Thoracic aorta endothelial cell (primary cell): ENCODE data around the gene EIF4G2. TPM values are rescaled to one million over a fixed set of nuclear protein-coding genes. Genes with fewer than 3 reads are reported as not detected.

Experiments
- small RNA-seq: library from RNA; depleted of rRNA; stranded (forward); fragments of <200 nt; gene quantifications from one replicate; pipeline ENCODE3, GENCODE V24; 2012
- total RNA-seq: library from RNA; depleted of rRNA; stranded (reverse); fragments of >200 nt; gene quantifications from 2 replicates; pipeline ENCODE4 v1.2.3, GENCODE V29; 2012

The EIF4G2 gene
- total RNA-seq = 1,383 and 1,385 TPM in 2 replicates

DNA sequence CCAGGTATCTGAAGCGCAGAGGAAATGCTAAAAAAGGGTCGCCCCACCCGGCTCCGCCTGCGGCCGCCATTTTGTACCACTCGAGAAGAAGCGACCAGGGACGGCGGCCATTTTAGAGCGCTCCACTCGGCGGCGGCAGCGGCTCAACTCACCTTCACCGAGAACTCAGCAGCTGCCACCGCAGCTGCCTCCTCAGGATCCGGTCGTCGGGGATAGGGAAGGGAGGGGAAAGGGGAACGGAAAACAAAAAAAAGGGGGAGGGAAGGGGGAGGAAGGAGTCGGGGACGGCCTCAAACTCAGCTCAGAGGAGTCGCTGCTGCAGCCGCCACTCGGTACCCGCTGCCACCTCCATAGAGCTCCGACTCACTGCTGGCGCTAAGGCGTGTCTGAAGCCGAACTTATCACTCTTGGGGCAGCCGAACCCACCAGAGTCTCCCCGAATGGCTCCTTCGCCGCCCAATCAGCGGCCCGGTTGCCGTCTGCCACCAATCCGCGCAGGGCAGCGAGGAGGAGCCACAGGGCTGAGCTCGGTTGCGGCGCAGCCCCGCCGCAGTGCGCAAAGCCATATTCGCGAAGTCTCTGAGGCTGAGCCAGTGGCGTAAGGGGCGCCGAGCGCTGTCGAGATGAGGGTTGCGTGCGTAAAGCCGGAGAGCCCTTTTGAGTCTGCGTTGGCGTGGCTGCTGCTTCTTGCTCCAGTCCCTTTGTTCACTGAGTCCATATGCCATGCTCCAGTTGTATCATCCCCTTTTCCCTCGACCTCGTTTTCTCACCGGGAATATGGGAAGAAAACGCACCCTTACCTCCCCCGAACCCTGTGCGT is at the start of gene EIF4G2:
Gene EIF4G2, minus strand, starts transcription at position 374 of the 820 bp plus-strand sequence.

DNA sequence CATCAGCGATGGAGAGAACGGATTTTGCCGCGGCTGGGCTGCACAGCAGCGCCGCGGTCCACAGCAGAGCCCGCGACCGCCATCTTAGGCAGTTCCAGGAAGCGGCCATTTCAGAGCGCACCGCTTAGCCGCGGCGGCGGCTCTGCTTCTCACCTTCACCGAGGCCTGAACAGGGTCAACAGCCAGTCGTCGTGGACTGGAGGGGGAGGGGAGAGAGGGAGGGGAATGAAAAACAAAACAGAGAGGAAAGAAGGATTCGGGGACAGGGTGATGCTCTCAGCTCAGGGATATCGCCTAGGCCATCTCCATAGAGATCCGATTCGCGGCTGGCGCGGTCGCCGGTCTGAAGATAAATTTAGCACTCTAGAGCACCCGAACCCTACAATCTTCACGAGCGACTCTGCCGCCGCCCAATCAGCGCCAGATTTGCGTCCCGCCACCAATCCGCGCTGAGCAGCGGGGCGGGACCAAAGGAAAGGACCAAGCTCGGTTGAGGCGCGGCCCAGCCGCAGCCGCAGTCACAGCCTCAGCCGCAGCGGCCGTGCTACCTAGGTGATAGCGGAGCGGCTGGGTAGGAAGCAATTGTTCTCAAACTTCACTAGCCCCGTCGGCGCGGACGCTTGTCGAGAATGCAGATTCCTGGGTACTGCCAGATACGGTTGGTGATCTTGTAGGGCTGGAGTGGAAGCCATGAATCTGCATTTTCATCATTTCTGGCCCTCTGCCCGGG is 49.1 kb upstream of the EIF4G2 start, which contains the start of gene ZBED5:
Gene ZBED5, minus strand, starts transcription at position 345 of the 730 bp plus-strand sequence. CDS start 3,108 bp downstream, outside the sequence.

DNA sequence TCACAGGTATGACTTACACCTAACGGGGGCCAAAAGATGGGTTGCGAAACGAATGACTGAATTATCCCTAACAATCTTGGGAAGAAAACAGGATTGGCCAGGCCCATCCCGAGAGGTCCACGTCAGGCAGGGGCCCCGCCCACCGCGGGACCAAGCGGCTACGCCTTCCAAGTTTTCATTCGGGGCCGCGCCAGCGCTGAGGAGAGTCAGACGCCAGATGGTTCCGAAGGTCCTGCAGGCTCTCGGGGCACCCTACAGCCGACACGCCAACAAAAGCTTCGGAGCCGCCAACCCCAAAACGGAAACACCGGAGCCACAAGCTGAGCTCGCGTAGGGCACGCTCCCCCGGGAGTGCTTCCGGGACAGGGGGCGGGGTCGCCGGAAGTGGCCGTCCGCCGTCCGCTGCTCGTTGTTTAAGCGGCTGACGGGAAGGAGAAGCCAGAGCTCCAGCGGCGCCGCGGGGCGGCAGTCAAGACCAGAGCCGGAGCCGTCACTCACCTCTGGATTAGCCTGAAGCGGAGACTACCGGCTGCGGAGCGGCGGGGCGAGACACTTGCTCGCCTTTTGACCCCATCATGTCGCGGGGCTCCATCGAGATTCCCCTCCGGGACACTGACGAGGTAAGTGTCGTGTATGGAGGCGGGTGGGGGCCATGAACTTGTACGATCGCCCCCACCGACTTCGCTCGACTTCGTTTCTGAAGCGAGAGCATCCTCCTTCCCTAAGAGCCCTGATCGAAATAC is 57.7 kb downstream of the EIF4G2 start, which contains the start of gene CTR9:
Gene CTR9, plus strand, starts transcription at position 409 of the 743 bp plus-strand sequence. Its CDS starts 167 bp downstream, at position 576.

Small RNA genes lying within 50 kb of the gene (small RNA-seq; reads per million reads assigned to genes)
- gene SNORD97 = not detected

Other genes with a start within 250 kb of the EIF4G2 start
- 0.79 and 3.9 TPM in 2 replicates for gene LYVE1, start 240.3 kb downstream of the EIF4G2 start, total RNA-seq
- 0.13 and 0.36 TPM in 2 replicates for gene IRAG1, start 115.2 kb downstream of the EIF4G2 start, total RNA-seq
- 37.5 and 39.9 TPM in 2 replicates for gene CTR9, start 57.7 kb downstream of the EIF4G2 start, total RNA-seq
- gene ZBED5, start 49.1 kb upstream of the EIF4G2 start, total RNA-seq = 33.4 and 38.3 TPM in 2 replicates